GM18517 (cell line): ENCODE data around the gene ASPDH.
"Not testable (repeated sequence)": the region's sequence is repeated elsewhere in the genome, so short reads cannot be mapped to it uniquely, and the experiment has no call there.

ENCODE experiments used
- ATAC-seq: cut with Tn5 transposase; IDR thresholded peaks from one replicate; pipeline ENCODE4 v1.9.1; 2021; ENCODE audit warnings: mild to moderate bottlenecking, moderate library complexity; ENCODE audit not compliant: unreplicated experiment

ASPDH gene

DNA sequence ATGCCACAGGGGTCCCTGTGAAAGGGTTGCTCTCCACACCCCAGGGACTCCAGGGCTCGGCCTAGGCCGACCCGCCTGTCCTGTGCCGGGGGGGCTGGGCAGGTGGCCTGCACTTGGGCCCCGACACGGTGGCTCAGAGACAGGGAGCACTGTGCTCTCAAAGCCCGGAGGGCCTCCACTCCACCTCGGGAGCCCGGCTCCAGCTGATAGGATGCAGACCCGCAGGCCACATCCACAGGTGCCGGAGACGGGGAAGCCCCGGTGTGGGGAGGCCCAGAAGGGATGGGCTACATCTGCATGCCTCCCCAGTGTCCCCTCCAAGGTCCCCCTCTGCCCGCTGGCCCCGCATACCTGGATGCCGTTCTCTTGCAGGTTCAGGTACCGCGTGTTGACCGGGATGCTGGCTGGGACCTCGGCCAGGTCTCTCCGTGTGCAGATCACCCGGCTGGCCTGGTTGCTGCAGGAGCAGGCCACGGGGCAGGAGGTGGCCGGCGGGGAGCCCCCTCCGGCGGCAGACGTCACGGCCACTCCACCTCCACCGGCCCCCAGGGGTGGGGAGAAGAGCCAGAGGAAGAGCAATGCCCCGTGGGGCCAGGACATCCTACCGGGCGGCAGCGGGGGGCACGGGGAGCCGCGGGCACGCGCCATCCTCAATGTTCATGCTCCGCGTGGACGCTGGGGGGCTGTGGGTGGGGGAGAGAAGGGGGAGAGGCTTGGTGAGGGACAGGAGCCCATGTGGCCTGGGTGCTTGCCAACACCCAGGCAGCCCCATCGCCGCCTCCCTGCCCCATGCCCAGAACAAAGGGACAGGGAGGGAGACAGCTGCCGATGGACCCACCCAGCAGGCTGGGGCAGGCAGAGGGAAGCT is 34.7 kb upstream of the ASPDH start:
- ATAC-seq = no peak

DNA sequence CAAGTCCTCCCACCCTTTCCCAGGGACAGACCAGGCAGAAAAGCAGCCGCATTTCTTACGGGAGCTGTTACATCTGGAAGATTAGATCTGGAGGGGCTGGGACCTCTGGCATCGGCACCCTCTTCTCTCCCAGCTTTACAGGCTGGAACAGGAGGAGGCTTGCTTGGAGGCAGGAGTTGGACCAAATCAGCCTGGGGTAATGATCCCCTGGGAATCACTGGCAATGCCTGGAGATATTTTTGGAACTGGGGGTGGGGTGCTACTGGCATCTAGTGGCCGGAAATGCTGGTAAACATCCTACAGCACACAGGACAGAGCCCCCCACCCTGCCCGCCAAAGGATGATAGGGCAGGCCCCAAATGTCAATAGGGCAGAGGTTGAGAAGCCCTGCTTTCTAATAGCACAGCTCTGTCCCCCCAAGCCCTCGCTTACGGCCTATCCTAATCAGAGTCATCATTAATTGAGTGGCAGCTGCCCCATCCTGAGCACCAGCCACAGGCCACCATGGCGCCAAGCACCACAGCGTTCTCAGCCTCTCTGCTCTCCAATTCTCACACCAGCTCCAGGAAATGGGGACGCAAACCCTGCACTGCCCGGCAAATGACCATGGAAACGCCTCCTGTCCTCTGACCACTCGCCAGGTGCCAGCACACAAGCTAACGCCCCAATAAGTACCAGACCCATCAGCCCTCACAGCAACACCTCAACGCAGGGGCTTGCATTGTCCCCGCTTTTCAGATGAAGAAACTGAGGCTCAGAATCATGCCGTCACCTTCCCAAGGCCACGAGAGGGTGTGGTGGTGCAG is 33.9 kb upstream of the ASPDH start:
- no peak for ATAC-seq

DNA sequence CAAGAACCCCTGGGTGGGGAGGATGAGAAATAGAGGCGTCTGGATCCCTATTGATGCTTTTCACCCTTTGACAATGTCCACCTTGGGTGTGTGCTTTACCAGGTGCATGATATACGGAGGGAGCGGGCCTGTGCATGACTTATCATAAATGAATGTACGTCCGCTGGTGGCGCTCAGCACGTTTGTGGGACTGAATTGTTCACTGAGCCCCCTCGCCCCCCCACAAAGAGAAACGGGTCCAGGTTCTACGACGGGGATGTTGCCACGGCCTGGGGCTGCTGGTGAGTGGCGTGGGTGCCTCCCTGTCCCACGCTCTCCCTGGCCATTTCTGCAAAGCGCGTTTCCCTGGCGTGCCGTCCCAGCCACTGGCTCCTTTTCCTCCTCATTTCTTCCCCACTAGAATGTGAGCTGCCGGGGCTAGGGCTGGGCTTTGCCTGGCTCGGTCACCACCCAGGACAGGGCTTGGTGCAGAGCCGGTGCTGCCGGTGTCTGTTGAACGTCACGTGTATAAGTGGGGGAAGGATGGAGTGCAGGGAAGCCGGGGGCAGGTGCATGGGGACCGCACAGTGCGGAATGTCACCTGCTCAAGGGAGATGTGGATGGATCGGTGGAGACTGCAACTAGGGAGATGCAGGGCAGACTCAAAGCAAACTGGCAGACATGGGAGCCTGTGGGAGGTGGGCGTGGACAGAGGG is 33.0 kb upstream of the ASPDH start:
- no peak for ATAC-seq

DNA sequence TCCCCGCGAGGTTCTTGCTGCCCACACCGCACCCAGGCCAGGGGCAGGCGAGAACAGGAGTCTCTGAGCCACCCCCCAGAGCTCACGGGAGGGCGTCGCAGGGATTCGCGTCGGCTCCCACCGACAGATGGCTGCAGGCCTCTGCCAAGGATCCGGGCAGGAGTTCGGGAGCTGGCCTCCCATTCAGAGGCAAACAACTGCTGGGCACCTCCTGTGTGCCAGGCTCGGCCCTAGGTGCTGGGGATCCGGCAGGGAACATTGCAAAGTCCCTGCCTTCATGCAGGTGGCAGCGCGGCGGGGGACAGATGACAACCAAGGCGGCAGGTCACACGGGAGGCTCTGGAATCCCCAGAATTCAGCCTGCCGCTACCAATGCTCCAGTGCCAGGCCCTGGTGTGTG is 29.2 kb upstream of the ASPDH start:
- no peak for ATAC-seq

DNA sequence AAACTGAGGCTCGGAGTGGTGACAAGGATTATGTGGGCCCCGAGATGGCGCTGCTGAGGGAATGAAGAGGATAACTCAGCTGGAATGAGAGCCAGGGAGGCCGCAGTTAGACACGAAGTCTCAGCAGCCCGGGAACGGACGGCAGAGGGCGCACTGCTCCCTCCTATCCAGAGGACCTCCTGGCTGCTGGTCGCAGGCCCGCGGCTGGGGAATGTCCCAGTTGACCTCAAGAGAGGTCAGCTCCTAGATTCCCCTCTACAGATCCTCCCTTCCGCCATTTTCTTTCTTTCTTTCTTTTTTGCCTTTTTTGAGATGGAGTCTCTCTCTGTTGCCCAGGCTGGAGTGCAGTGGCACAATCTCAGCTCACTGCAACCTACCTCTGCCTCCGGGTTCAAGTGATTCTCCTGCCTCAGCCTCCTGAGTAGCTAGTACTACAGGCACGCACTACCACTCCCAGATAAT is 24.1 kb upstream of the ASPDH start:
- ATAC-seq = no peak

DNA sequence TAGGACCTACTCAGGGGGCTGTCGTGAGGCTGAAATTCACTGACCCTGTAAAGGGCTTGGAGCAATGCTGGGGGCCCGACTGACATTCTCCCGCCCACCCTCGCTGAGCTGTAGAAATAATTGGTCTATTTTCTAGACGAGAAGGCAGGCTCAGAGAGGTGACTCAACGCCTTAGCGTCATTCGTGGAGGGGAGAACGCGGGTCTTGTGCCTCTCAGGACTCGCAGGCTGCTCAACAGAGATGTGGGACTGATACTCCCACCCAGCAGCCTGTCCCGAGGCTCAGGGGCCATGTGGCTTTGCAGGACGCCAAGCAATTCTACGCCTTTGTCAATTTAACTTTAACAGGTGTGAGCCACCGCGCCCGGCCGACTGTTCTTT is 23.6 kb upstream of the ASPDH start:
- no peak for ATAC-seq

DNA sequence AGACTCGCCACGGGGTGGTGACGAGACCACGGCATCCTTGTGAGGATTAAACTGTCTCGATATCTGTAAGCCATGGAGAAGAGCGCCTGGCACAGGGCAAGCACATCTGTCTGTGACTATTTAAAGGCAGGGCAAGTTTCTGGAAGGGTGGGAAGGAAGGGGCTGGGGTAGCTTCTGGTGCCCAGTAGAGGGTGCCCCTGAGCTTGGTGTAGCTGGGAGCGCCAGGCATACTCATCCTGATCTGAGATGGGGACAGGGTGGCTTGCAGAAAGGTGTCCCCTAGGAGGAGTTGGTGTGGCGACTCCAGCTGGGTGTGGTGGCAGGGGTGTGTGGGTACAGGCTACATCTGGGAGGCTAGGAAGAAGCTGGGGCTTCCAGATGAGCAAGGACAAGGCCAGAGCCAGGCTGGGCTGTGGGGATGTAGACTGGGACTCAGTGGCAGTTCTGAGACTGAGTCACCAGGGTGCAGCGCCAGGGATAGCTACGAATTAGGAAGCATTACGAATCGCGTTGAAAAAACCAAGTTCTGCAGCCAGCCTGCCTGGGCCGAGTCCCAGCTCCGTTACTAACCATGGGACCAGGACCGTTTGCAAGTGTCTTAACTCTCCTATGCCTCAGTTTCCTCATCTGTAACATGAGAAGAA is 23.1 kb upstream of the ASPDH start:
- ATAC-seq = no peak

DNA sequence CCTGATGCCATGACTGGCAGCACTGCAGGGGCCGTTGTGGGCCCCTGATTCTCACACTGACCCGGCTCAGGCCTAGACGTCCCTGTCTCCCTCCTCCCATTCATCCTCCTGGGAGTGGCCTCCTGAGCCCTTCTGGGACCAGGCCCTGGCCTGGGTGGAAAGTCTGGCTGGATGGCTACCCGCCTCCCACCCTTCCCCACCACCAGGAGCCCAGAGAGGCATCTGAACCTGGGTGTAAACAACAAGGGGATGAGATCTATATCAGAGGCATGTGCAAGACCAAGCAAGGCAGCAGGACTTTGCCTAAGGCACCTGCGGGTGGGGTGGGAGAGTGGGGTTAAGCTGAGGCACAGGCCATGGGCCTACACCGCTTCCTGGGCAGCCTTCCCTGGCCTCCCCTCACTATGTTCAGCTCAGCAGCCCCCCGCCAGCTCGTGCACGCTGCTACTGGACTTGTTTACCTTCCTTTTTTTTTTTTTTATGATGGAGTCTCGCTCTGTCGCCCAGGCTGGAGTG is 22.0 kb upstream of the ASPDH start:
- ATAC-seq = no peak

DNA sequence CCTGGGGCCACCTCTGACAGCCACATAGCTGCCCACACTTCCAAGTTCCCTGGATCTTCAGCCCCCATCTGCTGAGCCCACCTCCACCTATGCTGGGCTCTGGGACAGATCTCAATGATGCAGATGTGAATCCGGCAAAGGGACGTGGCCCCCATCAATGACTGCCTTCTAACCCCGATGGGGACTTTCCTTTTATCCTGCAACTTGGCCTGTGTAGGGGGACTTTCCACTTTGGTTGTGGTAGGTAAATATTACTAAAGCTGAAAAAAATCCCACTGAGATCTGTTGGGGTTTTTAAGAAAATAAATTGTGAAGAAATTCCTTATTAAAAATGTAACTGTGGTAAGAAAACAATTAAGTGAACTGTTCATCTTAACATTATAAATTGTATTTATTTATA is 20.8 kb upstream of the ASPDH start:
- ATAC-seq = no peak

DNA sequence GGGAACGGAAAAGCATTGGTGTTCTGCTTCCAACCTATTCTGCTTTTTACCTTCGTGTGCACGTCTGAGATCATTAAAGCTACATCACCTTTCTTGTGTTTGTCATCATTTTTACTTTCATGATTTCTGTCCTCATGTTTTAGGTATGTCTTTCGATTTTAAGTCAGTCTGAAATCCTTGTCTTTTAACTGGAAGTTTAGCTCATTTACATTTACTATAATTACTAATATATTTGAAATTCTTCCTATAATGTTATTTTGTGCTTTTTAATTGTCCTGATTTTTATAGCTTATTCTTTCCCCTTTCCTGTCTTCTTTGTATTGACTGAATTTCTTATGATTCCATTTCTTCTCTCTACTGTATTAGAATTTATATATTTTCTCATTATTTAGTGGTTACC is 19.2 kb upstream of the ASPDH start:
- ATAC-seq = no peak

DNA sequence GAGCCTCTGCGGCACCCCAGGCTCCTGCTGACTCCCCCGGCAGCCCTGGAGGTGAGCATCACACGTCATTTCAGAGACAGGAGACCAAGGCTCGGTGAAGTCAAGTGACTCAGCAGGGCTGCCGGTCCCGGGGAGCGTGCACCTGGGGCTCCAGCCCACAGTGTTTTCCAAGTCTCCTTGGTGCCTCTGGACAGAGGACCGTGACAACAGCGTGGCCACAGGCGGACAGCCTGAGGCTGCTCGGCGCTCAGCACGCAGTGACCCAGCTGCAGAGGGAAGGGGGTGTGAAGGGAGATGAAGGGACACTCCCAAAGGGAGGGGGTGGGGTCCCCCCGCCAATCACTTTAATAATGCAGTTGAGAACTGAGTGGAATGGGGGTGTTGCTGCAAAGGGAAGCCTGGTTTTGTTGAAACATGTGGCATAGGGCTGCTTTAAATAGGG is 17.5 kb upstream of the ASPDH start:
- no peak for ATAC-seq

DNA sequence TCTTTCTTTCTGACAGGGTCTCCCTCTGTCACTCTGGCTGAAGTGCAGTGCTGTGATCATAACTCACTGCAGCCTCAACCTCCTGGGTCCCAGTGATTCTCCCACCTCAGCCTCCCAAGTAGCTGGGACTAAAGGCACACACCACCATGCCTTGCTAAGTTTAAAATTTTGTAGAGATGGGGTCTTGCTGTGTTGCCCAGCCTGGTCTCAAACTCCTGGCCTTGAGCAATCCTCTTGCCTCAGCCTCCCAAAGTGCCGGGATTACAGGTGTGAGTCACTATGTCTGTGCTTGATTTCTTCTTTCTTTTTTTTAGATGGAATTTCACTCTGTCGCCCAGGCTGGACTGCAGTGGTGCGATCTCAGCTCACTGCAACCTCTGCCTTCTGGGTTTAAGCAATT is 14.3 kb upstream of the ASPDH start:
- ATAC-seq = not testable (repeated sequence)

DNA sequence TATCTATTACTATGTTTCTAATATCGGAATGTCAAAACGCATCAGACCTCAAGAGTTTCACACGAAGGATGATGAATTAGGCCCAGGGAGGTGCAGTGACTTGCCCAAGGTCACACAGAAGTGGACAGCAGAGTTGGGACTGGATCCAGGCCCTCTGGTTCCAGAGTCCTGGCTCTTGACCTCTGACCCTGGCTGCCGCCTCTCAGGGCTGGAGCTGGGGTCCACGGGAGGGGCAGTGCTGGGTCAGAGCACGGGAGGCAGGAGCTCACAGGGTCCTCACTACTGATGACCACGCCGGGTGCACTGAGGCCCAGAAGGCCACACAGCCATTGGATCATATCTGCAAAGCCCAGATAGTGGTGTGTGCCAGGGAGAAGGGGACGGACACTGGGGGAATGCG is 9.2 kb upstream of the ASPDH start:
- ATAC-seq = no peak

DNA sequence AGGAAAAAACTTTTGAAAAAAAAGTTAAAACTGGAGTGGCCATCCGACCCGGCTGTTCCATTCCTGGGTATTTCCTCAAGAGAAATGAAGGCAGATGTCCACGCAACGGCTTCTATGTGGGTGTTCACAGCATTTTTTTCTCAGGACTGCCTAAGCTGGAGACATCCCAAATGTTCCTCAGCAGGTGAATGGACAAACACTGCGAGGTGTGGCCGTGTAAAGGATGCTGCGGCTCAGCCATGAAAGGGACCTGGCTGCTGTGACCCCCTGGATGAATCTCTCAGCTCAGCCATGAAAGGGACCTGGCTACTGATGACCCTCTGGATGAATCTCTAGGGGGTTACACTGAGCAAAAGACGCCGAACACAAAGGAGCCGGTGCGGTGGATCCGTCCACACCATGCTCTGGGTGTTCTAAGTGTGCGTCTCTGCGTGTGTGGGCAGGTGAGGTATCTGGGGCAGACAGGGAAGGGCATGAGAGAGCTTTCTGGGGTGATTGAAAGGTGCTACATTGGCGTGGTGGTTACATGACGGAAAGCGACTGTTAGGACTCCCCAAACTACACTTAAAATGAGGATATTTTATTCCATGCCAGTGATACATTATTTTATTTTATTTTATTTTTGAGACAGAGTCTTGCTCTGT is 7.2 kb upstream of the ASPDH start:
- no peak for ATAC-seq

DNA sequence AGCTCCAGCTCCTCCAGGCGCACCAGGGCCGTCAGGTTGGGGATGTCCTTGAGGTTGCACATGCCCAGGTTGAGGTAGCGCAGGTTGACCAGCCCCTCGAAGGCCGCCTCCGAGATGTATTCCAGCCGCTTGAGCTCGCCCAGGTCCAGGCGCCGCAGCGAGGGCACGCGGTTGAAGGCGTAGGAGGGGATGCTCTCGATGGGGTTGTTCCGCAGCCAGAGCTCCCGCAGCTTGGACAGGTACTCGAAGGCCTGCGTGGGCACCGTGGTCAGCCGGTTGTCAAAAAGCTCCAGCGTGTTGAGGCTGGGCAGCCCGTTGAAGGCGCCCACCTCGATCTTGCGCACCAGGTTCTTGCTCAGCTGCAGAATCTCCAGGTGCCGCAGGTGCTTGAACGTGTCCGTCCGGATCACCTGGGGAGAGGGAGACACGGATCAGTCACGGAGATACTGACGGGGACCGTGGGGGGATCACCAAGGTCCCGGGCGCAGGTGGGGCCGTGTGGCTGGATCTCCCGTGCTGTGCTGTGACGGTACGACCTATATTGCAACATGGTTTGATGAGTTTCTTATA is 5.4 kb upstream of the ASPDH start:
- ATAC-seq = no peak

DNA sequence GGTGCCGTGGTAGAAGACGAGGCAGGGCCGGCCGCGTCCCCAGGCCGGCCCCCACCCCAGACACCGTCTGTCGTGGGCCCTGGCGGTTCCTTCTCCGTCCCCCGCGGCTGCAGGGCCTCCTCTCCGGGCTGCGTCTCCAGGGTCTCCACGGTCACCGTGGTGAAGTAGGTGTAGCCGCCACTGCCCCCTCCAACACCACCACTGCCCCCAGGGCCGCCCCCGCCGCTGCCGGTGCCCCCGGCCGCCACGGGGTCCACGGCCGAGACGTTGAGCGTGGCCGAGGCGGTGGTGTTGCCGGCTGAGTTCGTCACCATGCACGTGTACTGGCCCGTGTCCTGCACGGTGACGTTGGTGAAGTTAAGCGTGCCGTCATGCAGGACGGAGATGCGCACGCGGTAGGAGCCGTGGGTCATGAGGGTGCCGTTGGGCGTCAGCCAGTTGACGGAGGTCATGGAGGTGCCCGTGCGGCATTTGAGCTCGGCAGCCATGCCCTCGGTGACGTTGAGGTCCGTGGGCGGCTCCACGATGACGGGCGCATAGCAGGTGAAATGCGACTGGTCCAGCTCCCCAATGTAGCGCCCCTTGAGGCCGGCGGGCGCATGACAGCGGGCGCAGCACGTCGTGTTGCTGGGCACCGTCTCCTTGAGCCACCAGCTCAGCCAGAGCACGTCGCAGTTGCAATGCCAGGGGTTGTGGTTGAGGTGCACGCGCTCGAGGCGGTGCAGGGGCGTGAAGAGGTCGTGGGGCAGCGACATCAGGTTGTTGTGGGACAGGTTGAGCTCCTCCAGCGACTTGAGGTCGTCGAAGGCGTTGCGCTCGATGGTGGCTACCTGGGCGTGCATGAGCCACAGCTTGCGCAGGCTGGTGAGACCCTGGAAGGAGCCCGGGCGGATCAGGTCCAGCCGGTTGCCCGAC is 4.6 kb upstream of the ASPDH start:
- ATAC-seq = no peak

DNA sequence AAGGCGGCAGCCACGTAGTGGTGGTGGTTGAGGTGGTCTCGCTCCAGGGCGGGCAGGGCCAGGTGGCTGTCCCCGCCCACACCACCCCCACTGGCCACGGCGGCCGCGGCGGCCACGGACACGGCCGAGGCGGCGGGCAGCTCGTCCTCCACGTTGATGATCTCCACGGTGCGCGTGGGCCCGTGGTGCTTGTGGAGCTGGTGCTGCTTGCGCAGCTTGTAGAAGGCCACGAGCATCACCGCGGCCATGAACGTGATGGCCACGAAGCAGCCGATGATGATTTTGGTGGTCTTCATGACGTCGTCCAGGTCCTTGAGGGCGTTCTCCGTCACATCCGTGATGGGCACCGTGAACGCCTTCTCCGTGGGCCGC is 4.0 kb upstream of the ASPDH start:
- ATAC-seq = no peak

DNA sequence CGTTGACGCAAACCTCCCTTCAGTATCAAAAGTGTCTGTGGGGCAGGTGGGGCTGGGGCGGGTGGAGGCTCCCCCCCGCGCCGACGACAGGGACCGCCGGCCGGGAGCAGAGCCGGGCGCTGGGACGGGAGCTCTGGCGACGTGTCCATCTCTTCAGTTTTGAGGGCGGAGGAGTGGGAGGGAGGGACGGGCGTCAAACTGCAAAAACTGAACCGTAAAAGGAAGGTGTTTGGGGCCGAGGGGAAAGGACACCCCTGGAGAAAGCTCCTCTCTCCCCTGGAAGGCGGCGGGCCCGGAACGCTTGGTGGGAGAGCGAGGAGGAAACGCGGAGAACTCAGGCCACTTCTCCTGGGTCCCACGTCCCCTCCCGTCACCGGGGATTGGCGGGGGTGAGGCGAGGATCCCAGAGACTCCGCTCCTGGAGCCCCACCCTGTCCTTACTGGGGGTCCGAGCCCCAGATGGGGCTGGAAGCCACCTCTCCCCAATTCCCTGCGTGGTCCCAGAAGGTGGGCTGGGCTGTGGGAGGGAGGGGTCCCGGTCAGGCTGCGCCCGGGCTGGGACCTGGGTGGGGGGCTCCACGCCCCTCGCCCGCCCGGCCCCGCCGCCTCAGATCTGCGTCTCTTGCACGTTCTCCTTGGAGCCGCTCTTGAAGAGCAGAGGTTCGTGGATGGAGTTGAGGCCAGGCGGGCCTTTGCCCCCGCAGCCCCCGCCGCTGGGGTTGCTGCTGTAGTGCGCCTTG is 3.4 kb upstream of the ASPDH start:
- no peak for ATAC-seq
